RWPE1 (cell line): Measurements from ENCODE around the gene PHF12.

ENCODE experiments used
- CTCF ChIA-PET: fragments of 350-600 bp; sonication (Branson Sonifier 250); formaldehyde crosslinking; extraction: SDS; loops from one replicate; lab custom pipeline; 2021; lab: Yijun Ruan, JAX
- POLR2A ChIA-PET: fragments of 400-600 bp; formaldehyde crosslinking; extraction: SDS; loops from one replicate; lab custom pipeline; 2020; ENCODE audit warnings: antibody characterized with exemption; ENCODE audit not compliant: low non-redundant PET; lab: Yijun Ruan, JAX
- DNase-seq: peaks from one replicate; pipeline ENCODE4 v3.0.0; 2012; ENCODE audit warnings: low spot score
- H3K27ac ChIP-seq: fragments of 450-650 bp; 2 replicates; pipeline ENCODE4 v1.5.1; 2017
- CTCF ChIP-seq: fragments of 450-650 bp; conservative IDR thresholded peaks from 2 replicates; pipeline ENCODE4 v1.5.1; 2017; ENCODE audit warnings: low read depth, mild to moderate bottlenecking

PHF12 gene

GRCh38 chr17:28917465-28917864 is 33.9 kb downstream of the PHF12 start:
- TF ChIP-seq CTCF: no peak
- POLR2A ChIA-PET: no interaction called here
- CTCF ChIA-PET: interaction anchor here (0.6 to 0.7 kb wide), 2 partner anchors 148 to 166 kb away, joined by 3 to 4 read pairs; no protein-coding TSS in a partner anchor
- H3K27ac ChIP-seq: peak overlapping the region; percentile 17
- DNase-seq: no peak

GRCh38 chr17:28917029-28917428 is 34.3 kb downstream of the PHF12 start:
- H3K27ac ChIP-seq: peak overlapping the region; percentile 17
- no peak for DNase-seq
- TF ChIP-seq CTCF: no peak
- CTCF ChIA-PET: interaction anchor here (0.5 to 0.6 kb wide), 2 partner anchors 20 to 148 kb away, joined by 4 read pairs; no protein-coding TSS in a partner anchor
- POLR2A ChIA-PET: no interaction called here

GRCh38 chr17:28916302-28916934 is 34.9 kb downstream of the PHF12 start:
- DNase-seq: no peak
- peak; percentile 81 for TF ChIP-seq CTCF
- no peak overlapping the region for H3K27ac ChIP-seq
- ChIA-PET POLR2A (no interaction called here), CTCF (interaction anchor here (0.5 to 1.6 kb wide), 3 partner anchors 13 to 49 kb away, joined by 4 read pairs; no protein-coding TSS in a partner anchor)

- DNase-seq: no peak
- POLR2A ChIA-PET: no interaction called here
- no peak for TF ChIP-seq CTCF
- 0 out of 2 replicates have a peak overlapping the region, but pooled peaks have one; percentile 2 for H3K27ac ChIP-seq
- CTCF ChIA-PET: interaction anchor here (0.5 to 1.1 kb wide), 2 partner anchors 10 to 181 kb away, joined by 4 to 9 read pairs; no protein-coding TSS in a partner anchor
Observed at GRCh38 chr17:28912938-28913333, 38.4 kb downstream of the PHF12 start.

GRCh38 chr17:28912281-28912937 is 38.9 kb downstream of the PHF12 start:
- ChIA-PET POLR2A (no interaction called here), CTCF (interaction anchor here (0.5 to 1.1 kb wide), 3 partner anchors 9 to 736 kb away, joined by 4 to 9 read pairs (median 4); no protein-coding TSS in a partner anchor)
- TF ChIP-seq CTCF: no peak
- DNase-seq: no peak
- H3K27ac ChIP-seq: 0 out of 2 replicates have a peak overlapping the region, but pooled peaks have one; percentile 2

- H3K27ac ChIP-seq: peak overlapping the region; percentile 11
- DNase-seq: no peak
- ChIA-PET POLR2A (no interaction called here), CTCF (interaction anchor here (0.9 kb wide), 1 partner anchor 206 kb away, joined by 3 read pairs; no protein-coding TSS in a partner anchor)
- no peak for TF ChIP-seq CTCF
Observed at GRCh38 chr17:28911411-28912045, 39.8 kb downstream of the PHF12 start.
